GM12874 (cell line): ENCODE data around the gene P2RX1.

Experiments
- CTCF ChIP-seq: IDR thresholded peaks from 2 replicates; pipeline ENCODE4 v1.5.1; 2011; ENCODE audit warnings: low read depth, mild to moderate bottlenecking, control low read depth, low read length, moderate library complexity; ENCODE audit not compliant: insufficient read depth

Gene P2RX1

GRCh38 chr17:3877220-3877619, 39.0 kb downstream of the P2RX1 start:
- TF ChIP-seq CTCF = no peak

- no peak for TF ChIP-seq CTCF
Measured at GRCh38 chr17:3875317-3875716, 40.9 kb downstream of the P2RX1 start.

- no peak for TF ChIP-seq CTCF
Measured at GRCh38 chr17:3873862-3874261, 42.4 kb downstream of the P2RX1 start.

GRCh38 chr17:3870871-3871306, 45.4 kb downstream of the P2RX1 start:
- TF ChIP-seq CTCF = no peak

GRCh38 chr17:3867606-3868005, 48.7 kb downstream of the P2RX1 start:
- TF ChIP-seq CTCF = no peak

GRCh38 chr17:3867106-3867505, 49.2 kb downstream of the P2RX1 start:
- TF ChIP-seq CTCF = no peak

GRCh38 chr17:3866276-3866675, 50.0 kb downstream of the P2RX1 start:
- no peak for TF ChIP-seq CTCF

GRCh38 chr17:3865176-3865575, 51.1 kb downstream of the P2RX1 start:
- TF ChIP-seq CTCF = no peak
